Neuronal stem cell (in vitro differentiated cells): ENCODE results near the gene TFAP2D.

Experiments used
- DNase-seq: peaks from one replicate; pipeline ENCODE4 v3.0.0-alpha.2; 2013; ENCODE audit warnings: low spot score
- H2AFZ ChIP-seq: one replicate; pipeline ENCODE4 v1.6.1; 2013; ENCODE audit warnings: mild to moderate bottlenecking, low read length, inconsistent platforms
- H2AK5ac ChIP-seq: 2 replicates; pipeline ENCODE4 v1.6.1; 2013; ENCODE audit warnings: low read depth, mild to moderate bottlenecking, inconsistent platforms, low read length, moderate library complexity, mixed read lengths
- H2BK120ac ChIP-seq: 2 replicates; pipeline ENCODE4 v1.6.1; 2013; ENCODE audit warnings: low read depth, mild to moderate bottlenecking, inconsistent platforms, low read length, moderate library complexity, mixed read lengths
- H2BK12ac ChIP-seq: one replicate; pipeline ENCODE4 v1.6.1; 2013; ENCODE audit warnings: low read length, inconsistent platforms
- H2BK15ac ChIP-seq: 2 replicates; pipeline ENCODE4 v1.6.1; 2013; ENCODE audit warnings: mild to moderate bottlenecking, low read length, inconsistent platforms, mixed read lengths
- H2BK5ac ChIP-seq: one replicate; pipeline ENCODE4 v1.6.1; 2013; ENCODE audit warnings: inconsistent platforms, mild to moderate bottlenecking, low read length, moderate library complexity
- H3K14ac ChIP-seq: one replicate; pipeline ENCODE4 v1.6.1; 2013; ENCODE audit warnings: low read length, inconsistent platforms
- H3K18ac ChIP-seq: 2 replicates; pipeline ENCODE4 v1.6.1; 2013; ENCODE audit warnings: low read length, inconsistent platforms
- H3K23ac ChIP-seq: 2 replicates; pipeline ENCODE4 v1.6.1; 2013; ENCODE audit warnings: low read depth, mild to moderate bottlenecking, mixed read lengths, low read length, inconsistent platforms; ENCODE audit not compliant: poor library complexity
- H3K27ac ChIP-seq: replicated peaks from 3 replicates; pipeline ENCODE4 v1.5.1; 2013; ENCODE audit warnings: low read length, inconsistent platforms
- H3K27me3 ChIP-seq, 3 experiments: 2 replicates each; pipeline ENCODE4 v1.6.1; 2013; ENCODE audit warnings: low read length in 3 of 3, mild to moderate bottlenecking in 2 of 3, inconsistent platforms in 1 of 3, low read depth in 1 of 3, mixed read lengths in 1 of 3, moderate library complexity in 1 of 3; ENCODE audit not compliant: control insufficient read depth in 3 of 3, insufficient read depth in 3 of 3
- H3K36me3 ChIP-seq, 2 donors: replicated peaks in 1 of 2; 2 replicates each; pipeline ENCODE4 v1.6.1; 2013; ENCODE audit warnings: low read length in 2 of 2; ENCODE audit not compliant: control insufficient read depth in 2 of 2, insufficient read depth in 2 of 2
- H3K4ac ChIP-seq: 2 replicates; pipeline ENCODE4 v1.6.1; 2013; ENCODE audit warnings: inconsistent platforms, mild to moderate bottlenecking, low read length, moderate library complexity
- H3K4me1 ChIP-seq, 2 donors: 1 replicate in 1 of 2; 2 replicates in 1 of 2; pipeline ENCODE4 v1.6.1; 2013; ENCODE audit warnings: low read length in 2 of 2, low read depth in 1 of 2; ENCODE audit not compliant: control insufficient read depth in 2 of 2, insufficient read depth in 1 of 2
- H3K4me2 ChIP-seq: one replicate; pipeline ENCODE4 v1.6.1; 2013; ENCODE audit warnings: mild to moderate bottlenecking, low read length, inconsistent platforms; ENCODE audit not compliant: insufficient read depth, poor library complexity, severe bottlenecking
- H3K4me3 ChIP-seq, 2 donors: 2 replicates each; pipeline ENCODE4 v1.5.1; 2013; ENCODE audit warnings: low read length in 2 of 2, mild to moderate bottlenecking in 2 of 2, inconsistent platforms in 1 of 2, moderate library complexity in 1 of 2
- H3K79me1 ChIP-seq: one replicate; pipeline ENCODE4 v1.6.1; 2013; ENCODE audit warnings: low read depth, mild to moderate bottlenecking, inconsistent platforms, low read length, moderate library complexity
- H3K9ac ChIP-seq: one replicate; pipeline ENCODE4 v1.6.1; 2013; ENCODE audit warnings: mild to moderate bottlenecking, low read depth, low read length, inconsistent platforms; ENCODE audit not compliant: poor library complexity
- H3K9me3 ChIP-seq, 2 donors: replicated peaks in 1 of 2; 2 replicates each; pipeline versions ENCODE3 to v1.6.1; 2013; ENCODE audit warnings: low read length in 2 of 2, mild to moderate bottlenecking in 2 of 2, inconsistent platforms in 1 of 2, low read depth in 1 of 2, mixed read lengths in 1 of 2, moderate library complexity in 1 of 2; ENCODE audit not compliant: control insufficient read depth in 2 of 2, insufficient read depth in 1 of 2
- H4K8ac ChIP-seq: one replicate; pipeline ENCODE4 v1.6.1; 2013; ENCODE audit warnings: low read depth, mild to moderate bottlenecking, inconsistent platforms, low read length, moderate library complexity
- H4K91ac ChIP-seq: one replicate; pipeline ENCODE4 v1.6.1; 2013; ENCODE audit warnings: low read length, low read depth, mild to moderate bottlenecking, inconsistent platforms; ENCODE audit not compliant: poor library complexity
- WGBS, 2 donors: extraction: QIAGEN DNeasy Blood & Tissue Kit; methylation state at CpG; one replicate each; pipeline ENCODE4 v1.1.7; 2013; ENCODE audit warnings: missing lambda C conversion rate in 2 of 2, mixed read lengths in 1 of 2; ENCODE audit not compliant: insufficient read length in 2 of 2, insufficient replicate concordance in 1 of 2; ENCODE audit errors: extremely low coverage in 2 of 2; 5-methylcytosine and 5-hydroxymethylcytosine counted together

Gene TFAP2D

GRCh38 chr6:50820869-50821264 is 107.5 kb downstream of the TFAP2D start:
- Histone ChIP-seq H3K79me1 (no peaks in the 10 kb centered on the region), H2AFZ (no peak overlapping the region), H3K9ac (no peak overlapping the region), H4K8ac (no peak overlapping the region), H2BK12ac (no peak overlapping the region), H3K27ac (no peak overlapping the region), H3K14ac (no peak overlapping the region), H3K36me3 (no peaks in the 10 kb centered on the region), H3K23ac (no peak overlapping the region), H3K18ac (no peak overlapping the region), H2BK15ac (no peak overlapping the region), H4K91ac (no peak overlapping the region), H3K4me1 (peaks cover 2 to 11% of the 10 kb centered on the region in 2 donors), H3K4me3 (no peak overlapping the region), H3K4ac (no peak overlapping the region), H3K9me3 (peaks cover 0 to 3% of the 10 kb centered on the region in 2 donors), H3K27me3 (peaks cover 35 to 95% (median 83%) of the 10 kb centered on the region in 3 experiments), H2BK5ac (no peak overlapping the region), H2BK120ac (no peak overlapping the region), H3K4me2 (no peak overlapping the region), H2AK5ac (no peak overlapping the region)
- no CpG with 5 or more reads among the region's 5 CpGs for WGBS, 2 donors
- DNase-seq, result no peak

- Histone ChIP-seq H3K14ac (no peak overlapping the region), H3K27ac (no peak overlapping the region), H2BK15ac (no peak overlapping the region), H3K79me1 (no peaks in the 10 kb centered on the region), H3K4ac (no peak overlapping the region), H3K36me3 (no peaks in the 10 kb centered on the region), H3K9ac (no peak overlapping the region), H3K4me1 (peaks cover 2 to 11% of the 10 kb centered on the region in 2 donors), H3K27me3 (peaks cover 38 to 99% (median 90%) of the 10 kb centered on the region in 3 experiments), H3K4me3 (no peak overlapping the region), H2AK5ac (no peak overlapping the region), H2BK5ac (no peak overlapping the region), H4K91ac (no peak overlapping the region), H2BK12ac (no peak overlapping the region), H2BK120ac (no peak overlapping the region), H2AFZ (no peak overlapping the region), H3K4me2 (peak overlapping the region; percentile 2), H3K18ac (no peak overlapping the region), H4K8ac (no peak overlapping the region), H3K9me3 (peaks cover 0 to 3% of the 10 kb centered on the region in 2 donors), H3K23ac (no peak overlapping the region)
- no CpG with 5 or more reads among the region's 20 CpGs for WGBS, 2 donors
- DNase-seq, result no peak
Measured at GRCh38 chr6:50821441-50822077, 108.2 kb downstream of the TFAP2D start.

GRCh38 chr6:50822078-50822476 is 108.8 kb downstream of the TFAP2D start:
- Histone ChIP-seq H3K4ac (no peak overlapping the region), H3K4me1 (peaks cover 2 to 11% of the 10 kb centered on the region in 2 donors), H2BK120ac (no peak overlapping the region), H3K27ac (no peak overlapping the region), H3K9ac (no peak overlapping the region), H2BK5ac (no peak overlapping the region), H4K8ac (no peak overlapping the region), H3K79me1 (no peaks in the 10 kb centered on the region), H2AFZ (no peak overlapping the region), H3K14ac (no peak overlapping the region), H3K23ac (no peak overlapping the region), H2BK15ac (no peak overlapping the region), H3K9me3 (peaks cover 0 to 3% of the 10 kb centered on the region in 2 donors), H3K4me2 (no peak overlapping the region), H3K27me3 (peaks cover 38 to 99% (median 95%) of the 10 kb centered on the region in 3 experiments), H3K36me3 (no peaks in the 10 kb centered on the region), H4K91ac (no peak overlapping the region), H2AK5ac (no peak overlapping the region), H3K4me3 (no peak overlapping the region), H2BK12ac (no peak overlapping the region), H3K18ac (no peak overlapping the region)
- no peak for DNase-seq
- no CpG with 5 or more reads among the region's 6 CpGs for WGBS, 2 donors
